Non-pigmented ciliary epithelial cell (primary cell): ENCODE measurements around the gene PHLPP1.

Source experiments
- DNase-seq: peaks from one replicate; pipeline ENCODE4 v3.0.0-alpha.2; 2010; ENCODE audit warnings: low read depth

The PHLPP1 gene

DNA sequence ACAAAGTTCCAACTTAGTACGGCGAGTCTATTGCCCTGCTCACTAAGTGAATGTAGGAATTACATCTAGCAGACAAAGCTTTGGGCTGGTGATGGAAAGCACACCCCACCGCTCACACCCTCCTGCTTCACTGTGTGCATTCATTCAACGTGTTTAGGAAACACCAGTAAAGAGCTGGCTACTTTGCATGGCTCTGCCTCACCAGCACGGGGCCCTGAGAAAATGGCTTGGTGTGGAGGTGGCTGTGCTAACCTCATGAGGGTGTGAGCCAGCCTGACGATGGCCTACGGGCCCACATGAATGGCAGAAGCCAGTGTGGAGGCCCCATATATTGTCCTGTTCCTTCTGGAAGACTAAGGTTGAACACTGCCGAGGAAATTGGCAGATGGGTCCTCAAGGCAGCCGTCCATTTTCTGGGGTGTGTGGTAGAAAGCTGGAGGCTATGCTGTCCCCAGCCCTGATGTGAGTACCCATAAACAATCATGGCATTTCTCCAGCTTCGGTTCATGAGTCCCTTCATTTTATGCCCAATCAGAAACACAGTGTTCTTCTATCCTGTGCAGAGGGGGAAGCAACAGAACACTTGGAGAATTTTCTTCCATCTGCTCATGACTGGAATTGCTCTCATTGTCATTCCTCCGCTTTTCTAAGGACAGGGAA lies 269.4 kb downstream of the PHLPP1 start:
- no peak for DNase-seq

DNA sequence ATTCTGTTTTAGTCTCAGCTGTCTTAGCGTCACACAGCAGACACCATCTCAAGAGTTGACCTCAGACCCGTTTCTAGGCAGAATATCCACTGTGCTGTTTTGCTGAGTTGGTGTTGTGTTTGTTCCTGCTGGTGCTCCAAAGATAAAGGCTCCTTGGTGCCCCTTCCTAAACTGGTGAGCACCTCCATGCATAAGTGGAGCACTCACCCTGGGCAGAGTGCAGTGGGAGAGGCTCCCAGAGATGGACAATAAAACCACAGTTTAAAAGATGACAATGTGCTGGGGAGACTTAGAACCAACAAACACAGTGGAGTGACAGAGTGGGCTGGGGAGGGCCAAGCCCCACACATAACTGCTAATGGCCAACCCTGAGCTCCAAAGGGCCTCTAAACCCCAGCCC lies 271.1 kb downstream of the PHLPP1 start:
- DNase-seq: no peak

DNA sequence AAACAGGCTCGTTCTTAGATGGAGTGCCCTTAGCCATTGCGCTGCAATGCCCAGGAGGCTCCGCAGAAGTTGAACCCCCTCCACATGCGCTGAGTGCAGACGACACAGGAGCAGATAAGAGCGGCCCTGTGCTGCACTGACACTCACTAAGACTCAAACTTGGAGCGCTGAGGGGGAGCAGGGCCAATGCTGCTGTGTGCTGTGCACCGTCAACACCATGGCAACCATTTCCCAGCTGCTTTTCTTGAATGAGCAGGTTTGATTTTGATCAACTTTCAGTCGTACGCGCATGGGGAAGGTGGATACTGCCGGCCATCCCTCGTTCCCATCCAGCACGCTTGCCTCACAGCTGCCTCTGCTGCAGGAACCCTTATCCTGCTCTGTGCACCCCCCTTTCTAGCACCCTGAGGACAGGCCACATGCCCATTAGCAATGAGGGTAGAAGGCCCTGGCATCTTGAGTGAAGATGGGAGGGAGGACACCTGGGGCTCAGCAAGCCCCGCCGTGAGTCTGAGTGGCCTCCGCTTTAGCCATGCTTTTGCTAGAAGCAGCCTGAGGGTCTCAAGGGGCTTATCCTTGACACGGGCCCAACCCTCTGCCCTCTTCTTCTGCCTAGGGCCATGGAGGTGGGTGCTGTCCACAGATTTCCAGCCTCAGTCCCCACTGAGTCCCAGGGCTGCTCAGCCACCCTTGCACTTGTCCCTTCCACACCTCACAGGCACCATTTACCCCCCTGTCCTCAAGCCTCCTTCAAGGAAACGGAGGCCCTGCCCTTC lies 271.9 kb downstream of the PHLPP1 start:
- DNase-seq: no peak

DNA sequence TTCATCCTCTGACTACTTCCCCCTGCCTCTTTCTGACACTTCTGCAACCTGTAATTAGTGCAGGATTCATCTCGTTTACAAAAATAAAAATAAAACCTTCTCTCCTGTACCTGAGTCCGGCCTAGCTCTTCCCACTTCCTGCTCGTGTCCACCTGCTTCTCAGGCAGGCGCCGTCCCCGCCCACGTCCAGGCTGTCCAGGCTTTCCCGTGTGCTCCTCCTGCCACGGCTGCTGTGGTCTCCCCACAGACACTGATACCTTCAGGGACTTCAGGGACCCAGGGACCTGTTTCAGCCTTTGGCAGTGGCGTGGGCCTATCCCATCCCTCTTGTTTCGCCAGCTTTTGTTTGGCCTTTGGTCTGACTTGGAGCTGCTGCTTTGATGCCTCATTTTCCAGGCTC lies 272.5 kb downstream of the PHLPP1 start:
- no peak for DNase-seq

DNA sequence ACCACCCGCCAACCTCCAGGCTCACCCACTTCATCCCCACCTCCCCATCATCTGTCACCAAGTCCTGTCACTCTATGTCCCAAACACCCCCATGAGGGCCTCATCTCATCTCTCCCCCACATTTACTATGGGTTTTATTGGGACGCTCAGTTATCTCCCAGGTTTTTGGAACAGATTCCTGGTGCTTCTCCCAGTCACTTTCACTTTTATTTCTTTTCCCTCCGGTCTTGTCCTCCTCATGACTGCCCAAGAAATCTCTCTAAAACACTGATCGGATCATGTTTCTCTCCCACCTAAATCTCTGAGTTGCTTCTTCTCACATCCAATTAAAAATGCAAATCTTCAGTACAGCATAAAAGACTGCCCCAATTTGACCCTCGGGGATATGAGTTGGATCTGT lies 273.1 kb downstream of the PHLPP1 start:
- no peak for DNase-seq

DNA sequence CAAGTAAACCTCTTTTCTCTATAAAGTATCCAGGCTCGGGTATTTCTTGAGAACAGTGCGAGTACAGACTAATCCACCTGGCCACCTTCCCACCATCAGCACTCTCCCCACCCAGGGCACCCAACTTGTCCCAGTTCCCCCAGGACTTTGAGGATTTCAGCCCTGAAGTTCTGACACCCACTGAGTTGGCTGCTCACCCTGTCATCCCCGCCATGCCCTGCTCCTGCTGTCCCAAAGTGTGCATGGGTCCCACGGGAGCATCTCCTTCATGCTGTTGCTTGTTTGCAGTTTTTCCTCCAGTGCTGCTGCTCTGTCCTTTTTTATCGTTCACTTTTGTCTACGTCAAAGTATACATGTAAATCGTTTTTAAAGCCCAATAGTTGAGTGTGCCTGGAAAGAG lies 273.9 kb downstream of the PHLPP1 start:
- DNase-seq: no peak

DNA sequence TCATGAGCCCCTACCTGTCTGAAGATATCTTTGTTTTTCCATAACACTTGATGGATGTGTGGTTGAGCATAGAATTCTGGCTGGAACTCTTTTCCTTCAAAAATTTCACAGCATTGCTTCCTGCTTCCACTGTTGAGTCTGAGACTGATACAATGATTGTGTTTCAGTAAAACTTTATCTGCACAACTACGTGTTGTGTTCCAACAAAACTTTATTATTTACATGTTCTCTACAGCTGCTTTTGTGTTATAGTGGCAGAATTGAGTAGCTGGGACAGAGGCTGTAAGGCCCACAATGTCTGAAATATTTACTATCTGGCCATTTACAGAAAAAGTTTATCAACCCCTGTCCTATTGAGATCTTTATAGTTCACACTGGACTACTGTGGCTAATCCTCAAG lies 275.3 kb downstream of the PHLPP1 start:
- DNase-seq: no peak

DNA sequence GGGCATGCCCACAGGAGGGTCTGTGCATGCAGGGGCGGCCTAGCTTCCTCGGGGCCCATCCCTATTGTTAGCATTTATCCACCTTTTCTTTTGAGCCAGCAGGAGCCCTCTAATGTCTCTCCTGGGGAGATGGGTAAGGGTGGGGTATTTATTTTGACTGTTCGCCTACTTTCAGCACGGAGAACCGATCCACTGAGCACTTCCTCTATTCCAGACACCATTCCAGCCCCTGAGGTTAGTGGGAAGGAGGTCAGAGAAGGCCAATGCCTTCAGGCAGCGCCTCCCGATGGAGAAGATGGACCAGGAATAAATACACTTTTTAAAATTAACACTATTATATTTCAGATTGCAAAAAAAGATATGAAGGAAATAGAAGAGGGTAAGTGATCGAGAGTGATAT lies 276.0 kb downstream of the PHLPP1 start:
- DNase-seq: no peak

DNA sequence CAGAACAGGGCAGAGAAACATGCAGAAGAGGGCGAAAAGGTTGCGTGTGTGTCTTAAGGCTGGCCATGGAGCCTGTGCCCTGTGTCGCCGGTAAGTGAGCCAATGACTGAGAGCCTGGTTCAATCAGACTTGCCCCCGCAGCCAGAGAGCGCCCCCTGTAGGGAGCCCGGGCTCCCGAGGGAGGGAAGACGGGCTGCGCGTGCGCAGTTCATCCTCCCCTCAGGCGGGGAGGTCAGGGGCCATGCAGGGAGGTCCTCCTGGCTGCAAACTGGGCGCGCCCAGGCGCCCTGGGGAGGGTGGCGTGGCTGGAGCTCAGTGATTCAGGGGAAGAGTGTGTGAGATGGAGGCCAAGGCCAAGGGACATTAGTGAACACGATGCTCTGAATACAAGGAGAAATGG lies 276.6 kb downstream of the PHLPP1 start:
- DNase-seq: no peak

DNA sequence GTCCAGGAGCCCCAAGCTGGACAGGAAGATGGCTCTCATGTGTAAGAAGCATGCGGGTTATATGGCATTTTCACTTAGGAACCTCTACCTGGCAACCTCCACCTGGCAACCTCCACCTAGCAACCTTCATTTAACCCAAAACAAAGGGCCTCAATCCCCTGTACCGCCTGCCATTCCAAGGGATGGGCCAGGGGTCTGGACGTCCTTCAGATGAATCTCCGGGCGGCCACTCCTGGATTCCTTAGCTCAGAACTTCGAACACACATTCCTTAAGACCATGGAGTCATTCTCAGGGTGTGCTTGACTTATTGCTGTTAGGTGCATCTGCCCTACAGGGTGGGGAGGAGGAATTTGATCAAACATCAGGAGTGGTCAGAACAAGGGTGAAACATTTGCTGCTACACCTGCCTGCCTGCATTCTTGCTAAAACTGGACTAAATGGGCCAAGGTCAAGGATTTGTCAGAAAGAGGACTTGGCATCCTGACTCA lies 277.6 kb downstream of the PHLPP1 start:
- DNase-seq: no peak

DNA sequence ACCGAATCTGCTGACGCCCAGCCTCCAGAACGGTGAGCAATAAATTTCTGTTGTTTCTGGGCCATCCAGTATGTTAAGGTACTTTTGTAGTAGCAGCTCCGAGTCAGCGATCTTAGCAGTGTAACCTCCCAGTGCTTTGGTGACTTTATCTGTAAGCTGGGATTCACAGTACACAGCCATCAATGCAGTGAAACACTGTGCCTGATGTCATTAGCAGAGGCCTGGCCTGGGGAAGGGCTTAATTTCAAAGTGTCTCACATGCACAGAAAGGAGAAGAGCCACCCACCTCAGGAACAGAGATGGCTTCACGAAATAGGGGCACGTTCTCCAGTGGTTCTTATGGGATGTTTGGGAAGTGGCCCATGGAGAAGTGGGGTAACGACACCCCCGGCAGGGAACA lies 281.2 kb downstream of the PHLPP1 start:
- DNase-seq: no peak

DNA sequence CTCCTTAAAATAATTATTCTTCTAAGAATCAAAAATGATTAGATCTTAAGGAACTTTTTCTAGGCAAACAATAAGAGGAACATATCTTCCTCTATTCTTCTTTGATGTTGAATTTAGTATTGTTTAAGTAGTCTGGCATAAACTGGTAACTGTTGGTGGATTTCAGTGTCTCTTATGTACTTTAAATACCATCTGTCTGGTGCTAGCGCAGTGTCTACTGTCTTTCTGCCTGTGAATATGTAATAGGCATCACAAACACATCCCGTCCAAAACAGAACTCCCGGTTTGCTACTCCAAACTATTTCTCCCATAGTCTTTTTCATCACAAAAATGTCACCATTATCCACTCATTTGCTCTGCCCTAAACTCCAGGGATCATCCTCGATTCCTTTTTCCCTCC lies 281.7 kb downstream of the PHLPP1 start:
- DNase-seq: no peak

DNA sequence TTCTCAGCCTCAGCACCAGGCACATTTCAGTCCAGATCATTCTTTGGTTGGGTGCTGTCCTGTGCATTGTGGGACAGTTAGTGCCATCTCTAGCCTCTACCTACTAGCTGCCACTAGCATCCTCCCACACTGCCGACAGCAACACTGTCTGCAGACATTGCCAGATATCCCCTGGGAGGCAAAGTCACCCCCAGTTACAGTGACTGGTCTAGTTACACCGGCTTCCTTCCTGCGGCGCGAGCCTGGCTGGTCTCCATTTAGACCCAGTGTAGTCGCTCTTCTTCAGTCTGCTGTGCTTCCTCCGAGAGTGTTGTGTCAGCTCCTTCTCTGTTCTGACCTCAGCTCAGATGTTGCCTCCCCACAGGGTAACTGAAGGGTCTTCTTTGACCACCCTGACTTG lies 283.1 kb downstream of the PHLPP1 start:
- no peak for DNase-seq

DNA sequence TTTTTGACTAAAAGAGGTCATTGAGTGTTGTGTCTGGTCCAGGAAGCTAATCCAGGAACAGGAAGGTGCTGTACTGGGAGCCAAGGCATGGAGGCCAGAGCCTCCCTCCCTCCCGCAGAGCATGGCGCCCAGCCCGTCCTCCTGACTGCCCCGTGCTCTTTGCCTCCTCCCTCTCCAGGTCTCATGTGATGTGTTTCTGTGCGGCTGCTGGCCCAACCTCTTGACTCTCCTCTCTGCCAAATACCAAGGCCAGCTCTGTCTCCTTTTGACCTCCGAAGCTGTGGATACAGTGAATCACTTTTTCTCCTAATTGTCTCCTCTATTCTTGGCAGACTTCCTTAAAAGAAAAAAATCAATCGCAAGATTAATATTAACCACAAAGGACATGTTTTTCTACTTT lies 284.1 kb downstream of the PHLPP1 start:
- no peak for DNase-seq

DNA sequence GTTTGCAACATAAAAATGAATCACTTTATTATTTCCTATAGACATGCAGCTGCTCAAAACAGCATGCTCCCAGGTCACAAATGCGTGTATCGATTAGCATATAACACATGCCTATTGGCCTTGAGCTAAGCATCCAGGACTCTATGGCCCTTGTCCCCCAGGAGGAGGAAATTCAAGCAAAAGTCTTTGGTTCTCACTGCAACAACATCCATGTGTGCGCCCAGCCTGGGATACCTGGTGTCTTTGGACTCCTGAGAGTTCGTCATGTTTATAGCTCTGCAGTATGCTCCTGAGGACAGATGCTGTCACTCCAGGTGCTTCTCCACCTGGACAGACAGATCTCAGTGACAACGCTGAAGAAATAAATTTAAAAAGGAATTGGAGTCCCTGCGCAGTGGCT lies 284.6 kb downstream of the PHLPP1 start:
- no peak for DNase-seq

DNA sequence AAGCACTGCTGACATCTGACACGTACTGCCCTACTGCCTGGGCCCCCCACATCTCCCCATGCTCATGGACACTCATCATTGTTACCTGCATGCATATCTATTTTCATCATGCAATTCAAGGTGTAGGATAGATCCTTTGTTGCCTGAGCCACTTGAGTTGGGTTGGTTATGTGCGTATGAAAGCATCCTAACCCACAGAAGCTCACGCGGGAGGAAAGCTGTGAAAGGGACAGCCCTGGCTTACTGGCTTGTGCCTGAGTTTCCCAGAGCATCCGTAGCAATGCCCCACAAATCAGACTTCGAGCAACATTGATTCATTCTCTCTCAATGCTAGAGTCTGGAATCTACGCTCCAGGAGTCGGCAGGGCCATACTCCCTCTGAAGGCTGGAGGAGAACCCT lies 285.5 kb downstream of the PHLPP1 start:
- DNase-seq: no peak

DNA sequence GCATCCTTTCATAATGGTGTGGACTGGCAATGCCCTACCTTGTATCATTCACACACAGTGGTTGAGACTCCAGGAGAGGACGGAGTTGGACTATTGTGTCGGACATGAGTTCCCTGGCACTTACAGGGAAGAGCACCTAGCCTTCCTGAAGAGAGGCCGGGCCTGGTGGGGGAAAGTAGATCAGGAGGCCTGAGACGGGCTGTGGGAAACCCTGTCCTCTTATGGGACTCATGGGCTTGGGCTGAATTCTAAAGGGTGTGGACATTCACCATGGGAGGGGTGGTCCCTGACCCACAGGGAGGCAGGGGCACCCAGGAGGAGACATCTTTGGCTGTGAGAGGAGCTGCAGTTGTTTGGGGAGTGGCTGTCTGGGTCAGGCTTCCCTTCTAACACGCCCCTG lies 286.5 kb downstream of the PHLPP1 start:
- no peak for DNase-seq

DNA sequence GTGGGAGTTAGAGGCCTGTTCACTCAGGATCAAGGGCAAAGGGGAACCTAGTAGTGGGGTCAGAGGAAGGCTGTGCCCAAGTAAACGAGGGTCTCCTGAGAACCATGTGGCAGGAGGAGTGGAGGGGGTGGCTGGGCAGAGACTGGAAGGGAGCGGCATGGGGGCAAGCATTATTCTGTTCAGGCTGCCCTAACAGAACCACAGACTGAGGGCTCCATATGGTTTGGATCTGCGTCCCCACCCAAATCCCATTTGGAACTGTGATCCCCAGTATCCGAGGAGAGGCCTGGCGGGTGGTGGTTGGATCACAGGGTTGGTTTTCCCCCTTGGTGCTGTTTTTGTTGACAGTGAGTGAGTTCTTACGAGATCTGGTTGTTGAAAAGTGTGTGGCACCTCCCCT lies 287.0 kb downstream of the PHLPP1 start:
- DNase-seq: no peak

DNA sequence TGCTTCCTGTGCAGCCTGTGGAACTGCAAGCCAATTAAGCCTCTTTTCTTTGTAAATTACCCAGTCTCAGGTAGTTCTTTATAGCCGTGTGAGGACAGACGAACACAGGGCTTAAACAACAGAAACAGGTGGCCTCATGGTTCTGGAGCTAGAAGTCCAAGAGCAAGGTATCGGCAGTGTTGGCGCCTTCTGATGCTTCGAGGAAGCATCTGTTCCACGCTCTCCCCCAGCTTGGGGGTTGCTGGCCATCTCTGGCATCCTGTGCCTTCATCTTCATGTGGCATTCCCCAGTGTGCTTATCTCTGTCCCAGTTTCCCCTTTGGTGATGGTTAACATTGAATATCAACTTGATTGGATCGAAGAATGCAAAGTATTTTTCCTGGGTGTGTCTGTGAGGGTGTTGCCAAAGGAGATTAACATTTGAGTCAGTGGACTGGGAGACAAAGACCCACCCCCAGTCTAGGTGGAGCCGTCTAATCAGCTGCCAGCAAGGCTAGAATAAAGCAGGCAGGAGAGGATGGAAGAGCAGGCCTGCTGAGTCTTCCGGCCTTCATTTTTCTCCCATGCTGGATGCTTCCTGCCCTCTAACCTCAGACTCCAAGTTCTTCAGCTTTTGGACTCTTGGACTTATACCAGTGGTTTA lies 287.6 kb downstream of the PHLPP1 start:
- no peak for DNase-seq

DNA sequence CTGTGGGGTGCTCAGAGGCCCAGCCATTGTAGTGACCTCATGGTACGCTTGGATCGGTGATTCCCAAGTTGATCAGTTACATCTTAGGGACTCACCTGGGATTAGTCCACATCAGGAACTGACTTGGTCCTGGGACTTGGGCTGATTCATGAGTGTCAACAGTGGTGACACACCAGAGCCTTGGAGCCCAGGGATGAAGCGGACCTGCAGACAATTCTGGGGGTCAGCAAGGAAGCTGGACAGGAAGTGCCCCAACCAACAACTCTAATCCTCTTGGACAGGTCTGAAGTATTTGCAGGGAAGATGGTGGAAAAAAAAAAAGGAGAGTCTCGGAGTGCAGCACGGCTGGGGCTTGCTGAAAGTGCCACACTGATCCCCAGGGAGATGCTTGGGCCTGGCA lies 288.6 kb downstream of the PHLPP1 start:
- DNase-seq: no peak

DNA sequence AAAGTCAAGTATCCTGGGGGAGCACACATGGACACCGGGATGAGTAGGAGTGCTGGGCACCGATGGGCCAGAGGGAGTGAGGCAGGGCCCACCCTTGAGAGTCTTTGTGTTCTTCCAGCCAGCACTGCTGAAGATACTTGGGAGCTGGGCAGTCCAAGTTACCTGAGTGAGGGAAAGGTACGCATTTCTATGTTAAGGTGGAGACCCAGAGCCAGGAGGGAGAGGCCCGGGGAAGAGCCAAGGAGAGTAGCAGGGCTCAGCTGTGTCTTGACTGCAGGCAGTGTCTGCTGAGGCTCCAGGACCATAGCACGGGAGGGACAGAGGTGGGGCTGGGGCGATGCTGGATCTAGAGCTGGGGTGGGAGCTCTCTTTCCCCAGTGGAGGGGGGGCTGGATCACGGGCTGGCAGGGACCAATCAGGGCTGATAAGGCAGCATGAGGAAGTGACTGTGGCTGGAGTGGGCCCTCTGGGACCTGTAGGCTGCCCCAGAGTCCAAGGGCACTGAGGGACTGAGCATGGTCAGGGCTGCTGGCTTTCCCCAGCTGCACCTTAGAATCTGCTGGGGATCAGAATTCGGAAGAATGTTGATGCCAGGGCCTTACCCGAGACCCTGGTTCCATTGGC lies 289.2 kb downstream of the PHLPP1 start:
- DNase-seq: no peak

DNA sequence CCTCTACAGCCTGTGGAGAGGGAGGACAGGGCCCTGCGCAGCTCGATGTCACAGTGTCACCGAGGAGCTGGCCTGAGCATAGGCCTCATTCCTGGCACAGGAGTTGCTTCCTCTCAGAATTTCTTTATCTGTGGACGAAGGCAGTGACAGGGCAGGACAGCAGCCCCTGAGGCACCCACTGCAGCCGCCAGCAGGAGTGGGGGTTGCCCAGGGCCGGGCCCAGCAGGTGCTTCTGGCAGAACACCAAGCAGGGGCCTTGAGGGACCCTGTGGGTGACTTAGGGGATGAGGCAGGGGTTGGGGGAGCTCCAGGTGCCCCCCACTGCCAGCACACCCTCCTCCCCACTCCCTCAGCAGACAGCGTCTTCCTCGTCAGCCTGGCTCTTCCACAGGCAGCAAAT lies 290.0 kb downstream of the PHLPP1 start:
- no peak for DNase-seq

DNA sequence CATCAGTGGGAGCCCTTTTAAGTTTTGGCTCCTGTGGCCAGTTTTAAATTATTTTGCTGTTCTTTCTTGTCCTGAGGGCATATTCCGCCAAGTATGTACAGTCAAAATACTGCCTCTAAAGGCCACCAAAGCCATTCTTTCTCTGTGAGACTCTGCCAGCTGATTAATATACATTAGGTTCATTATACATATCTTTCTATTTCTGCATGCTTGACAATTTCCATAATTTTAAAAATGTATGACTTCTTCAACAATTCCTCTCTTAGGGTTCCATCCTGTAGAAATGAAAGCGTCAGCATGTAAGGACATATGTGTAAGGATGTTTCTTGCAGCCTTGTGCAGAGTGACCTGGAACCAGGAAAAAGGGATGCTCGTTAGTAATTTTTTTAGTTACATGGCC lies 291.9 kb downstream of the PHLPP1 start:
- no peak for DNase-seq
